Psoas muscle (tissue), 8 donors: ENCODE results near the gene TMPRSS3. TPM values are rescaled to one million over a fixed set of nuclear protein-coding genes. Genes with fewer than 3 reads are reported as not detected.

Source experiments
- ATAC-seq, 4 donors: fragments of 200-7000 bp; cut with Tn5 transposase; one replicate each; pipeline ENCODE4 v1.9.1; 2020; ENCODE audit warnings: moderate library complexity in 3 of 4, mild to moderate bottlenecking in 2 of 4
- DNase-seq, 2 donors: peaks; one replicate each; pipeline ENCODE4 v3.0.0-alpha.2; 2020
- H3K27ac ChIP-seq: fragments of 200-600 bp; one replicate; pipeline ENCODE4 v1.8.0; 2022
- H3K27me3 ChIP-seq, 3 donors: fragments of 200-600 bp in 1 of 3; one replicate each; pipeline versions ENCODE4 v1.6.1 to v1.8.0; 2013 to 2022; ENCODE audit warnings: low read length in 2 of 3, mild to moderate bottlenecking in 2 of 3, moderate library complexity in 1 of 3; ENCODE audit not compliant: insufficient read depth in 3 of 3
- H3K36me3 ChIP-seq, 2 donors: fragments of 200-600 bp in 1 of 2; one replicate each; pipeline versions ENCODE4 v1.6.1 to v1.8.0; 2013 to 2022; ENCODE audit warnings: low read depth in 1 of 2, mild to moderate bottlenecking in 1 of 2, moderate library complexity in 1 of 2; ENCODE audit not compliant: insufficient read depth in 1 of 2
- H3K4me1 ChIP-seq: fragments of 200-600 bp; one replicate; pipeline ENCODE4 v1.8.0; 2022
- H3K4me3 ChIP-seq: fragments of 200-600 bp; one replicate; pipeline ENCODE4 v1.8.0; 2022; ENCODE audit warnings: mild to moderate bottlenecking
- H3K9me3 ChIP-seq: fragments of 200-600 bp; one replicate; pipeline ENCODE4 v1.8.0; 2022
- WGBS, 3 donors: extraction: QIAGEN DNeasy Blood & Tissue Kit; methylation state at CpG; one replicate each; pipeline versions ENCODE4 v1.1.6 to v1.1.7; 2013; 5-methylcytosine and 5-hydroxymethylcytosine counted together
- intact Hi-C, 2 donors: fragments of 100-400 bp; cut with DNase I; formaldehyde crosslinking; loops; one replicate each; pipeline versions ENCODE4 v1.11.0 to v1.14.2; 2022
- polyA plus RNA-seq, 3 donors: library from polyadenylated mRNA; stranded (reverse); fragments of 200-250 nt; gene quantifications; one replicate each; pipeline ENCODE4 v1.2.3, GENCODE V29; 2013
- total RNA-seq, 4 donors: library from RNA; stranded (reverse); fragmentation: NEBNext Ultra II Directional in 2 of 4; extraction: Animal tissue kit (Norgen Biotek cat#: 25700) in 2 of 4; gene quantifications; one replicate each; pipeline versions ENCODE4 v1.2.1 to v1.2.4, GENCODE V29; 2021 to 2023
- TF ChIP-seq, protein P1 (sequence below): fragments of 200-600 bp; IDR thresholded peaks from one replicate; pipeline ENCODE4 v1.8.0; 2022; ENCODE audit warnings: antibody characterized with exemption
- donor health status: healthy with polysubstance abuse.
- donor health status: DM: no; HTN: no; CAD: no; lungs with moderate emphysema.
- donor health status: Bipolar disorder and iron deficiency.
- donor health status: healthy.
- donor health status: DM: yes; HTN: yes; CAD: no.
- donor health status: DM: no; HTN: no; CAD: no.
- donor health status: DM: no; HTN: no; CAD: no.
- donor health status: DM: yes; HTN: yes; CAD: no.

TMPRSS3 gene
- total and polyA plus RNA-seq, 7 donors, result 0.25 TPM; not detected in 6

- Histone ChIP-seq H3K36me3 (no peaks in the 10 kb centered on the region), H3K4me1 (no peaks in the 10 kb centered on the region), H3K9me3 (no peaks in the 10 kb centered on the region), H3K4me3 (no peak overlapping the region), H3K27me3 (peaks cover 0 to 11% (median 5%) of the 10 kb centered on the region in 3 donors), H3K27ac (no peak overlapping the region)
- peak in 1 of 2 donors; percentile 34 for DNase-seq
- TF ChIP-seq, protein P1, sequence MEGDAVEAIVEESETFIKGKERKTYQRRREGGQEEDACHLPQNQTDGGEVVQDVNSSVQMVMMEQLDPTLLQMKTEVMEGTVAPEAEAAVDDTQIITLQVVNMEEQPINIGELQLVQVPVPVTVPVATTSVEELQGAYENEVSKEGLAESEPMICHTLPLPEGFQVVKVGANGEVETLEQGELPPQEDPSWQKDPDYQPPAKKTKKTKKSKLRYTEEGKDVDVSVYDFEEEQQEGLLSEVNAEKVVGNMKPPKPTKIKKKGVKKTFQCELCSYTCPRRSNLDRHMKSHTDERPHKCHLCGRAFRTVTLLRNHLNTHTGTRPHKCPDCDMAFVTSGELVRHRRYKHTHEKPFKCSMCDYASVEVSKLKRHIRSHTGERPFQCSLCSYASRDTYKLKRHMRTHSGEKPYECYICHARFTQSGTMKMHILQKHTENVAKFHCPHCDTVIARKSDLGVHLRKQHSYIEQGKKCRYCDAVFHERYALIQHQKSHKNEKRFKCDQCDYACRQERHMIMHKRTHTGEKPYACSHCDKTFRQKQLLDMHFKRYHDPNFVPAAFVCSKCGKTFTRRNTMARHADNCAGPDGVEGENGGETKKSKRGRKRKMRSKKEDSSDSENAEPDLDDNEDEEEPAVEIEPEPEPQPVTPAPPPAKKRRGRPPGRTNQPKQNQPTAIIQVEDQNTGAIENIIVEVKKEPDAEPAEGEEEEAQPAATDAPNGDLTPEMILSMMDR, result no peak
- 79 to 84% (median 79%) methylated on average over 6 of the region's 6 CpGs for WGBS, 3 donors
- intact Hi-C loops, result loop anchor here in 1 of 2 donors (10.0 kb wide), 1 partner anchor 239 kb away; no protein-coding TSS in a partner anchor
- no peak for ATAC-seq
These were observed 12.5 kb downstream of the TMPRSS3 start for GRCh38 chr21:42383331-42383730.

DNA sequence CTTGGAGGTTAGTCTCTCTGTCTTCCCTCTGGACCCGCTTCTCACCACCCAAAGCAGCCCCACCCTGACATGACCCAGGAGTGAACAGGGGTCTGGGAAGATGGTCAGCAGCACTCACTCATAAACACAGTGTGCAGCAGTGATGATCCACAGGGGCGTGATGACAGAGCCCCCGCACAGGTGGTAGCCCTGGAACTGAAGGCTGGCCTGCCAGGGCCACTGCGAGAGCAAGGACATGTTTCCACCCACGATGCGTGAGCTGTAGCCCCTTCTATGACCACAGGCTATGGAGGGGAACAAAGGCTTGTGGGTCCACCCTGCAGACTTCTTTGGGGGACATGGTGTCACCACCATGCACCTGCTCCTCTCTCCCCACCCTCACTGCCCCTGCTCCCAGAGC, 12.9 kb downstream of the TMPRSS3 start:
- Histone ChIP-seq H3K4me3 (no peak overlapping the region), H3K36me3 (no peaks in the 10 kb centered on the region), H3K4me1 (no peaks in the 10 kb centered on the region), H3K27ac (no peak overlapping the region), H3K9me3 (no peaks in the 10 kb centered on the region), H3K27me3 (peaks cover 0 to 8% (median 5%) of the 10 kb centered on the region in 3 donors)
- DNase-seq, result no peak
- TF ChIP-seq, protein P1, result no peak
- intact Hi-C loops, result loop anchor here in 1 of 2 donors (10.0 kb wide), 1 partner anchor 238 kb away; no protein-coding TSS in a partner anchor
- no peak for ATAC-seq
- 88 to 91% (median 88%) methylated on average over 6 of the region's 6 CpGs for WGBS, 3 donors

DNA sequence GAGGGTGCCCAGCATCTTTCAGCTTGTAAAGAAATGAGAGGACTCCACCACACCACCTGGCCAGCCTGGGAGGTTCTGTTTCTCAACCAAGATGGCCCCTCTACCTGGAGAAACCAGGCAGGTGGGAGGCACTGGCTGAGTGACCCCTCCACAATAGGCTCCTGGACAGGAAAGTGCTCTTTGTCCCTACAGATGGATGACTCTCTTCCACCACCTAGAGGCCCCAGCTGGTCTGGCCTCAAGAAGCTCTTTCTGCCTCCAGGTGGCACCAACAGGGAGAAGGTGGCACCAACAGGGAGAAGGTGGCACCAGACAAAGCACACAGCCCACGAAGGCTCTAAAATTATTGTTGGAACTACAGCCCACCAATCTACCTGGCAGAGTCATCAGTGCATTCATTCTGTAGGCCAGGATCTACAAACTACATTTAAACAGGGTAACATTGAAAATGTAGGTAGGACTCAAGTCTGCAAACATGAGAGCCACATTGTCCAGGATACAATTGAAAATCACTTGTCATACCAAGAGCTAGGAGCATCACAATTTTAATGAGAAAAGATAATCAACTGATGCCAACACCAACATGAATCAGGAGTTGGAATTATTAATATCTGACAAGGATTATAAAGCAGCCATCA, 14.4 kb downstream of the TMPRSS3 start:
- no peak for ATAC-seq

DNA sequence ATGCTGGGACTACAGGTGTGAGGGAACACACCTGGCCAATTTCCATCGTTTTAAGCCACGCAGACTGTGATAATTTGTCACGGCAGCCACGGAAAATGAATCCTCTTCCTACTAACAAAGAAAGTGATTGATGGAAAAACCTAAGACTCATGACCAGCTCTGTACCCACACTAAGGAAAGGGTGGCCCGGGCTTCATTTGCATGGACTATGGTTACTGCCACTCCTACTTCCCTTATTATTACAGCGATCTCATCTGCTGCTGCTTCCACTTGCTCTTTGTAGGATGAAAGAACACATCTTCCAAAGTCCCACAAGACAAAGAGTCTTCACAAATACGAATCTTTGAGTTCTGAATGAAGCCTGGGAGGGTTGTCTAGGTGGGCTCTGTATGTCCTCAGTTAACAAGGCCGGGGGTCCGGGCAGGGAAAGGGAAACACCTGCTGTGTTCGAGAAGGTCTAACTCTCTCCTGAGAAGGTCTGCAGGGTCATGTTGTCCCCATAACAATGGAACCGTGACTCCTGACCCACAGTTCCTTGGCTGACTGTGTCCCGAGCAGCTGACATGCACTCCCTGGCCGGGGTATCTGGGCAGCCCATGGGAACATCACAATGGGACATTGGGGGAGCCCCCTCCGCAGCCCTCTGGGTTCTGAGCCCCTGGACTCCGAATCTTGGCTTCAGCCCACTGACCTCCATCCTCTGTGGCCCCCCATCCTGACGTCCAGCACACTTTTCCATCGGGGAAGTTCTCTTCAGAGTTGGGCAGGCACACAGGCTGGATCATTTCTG, 16.2 kb downstream of the TMPRSS3 start:
- 61 to 68% (median 66%) methylated on average over 17 of the region's 17 CpGs for WGBS, 3 donors
- TF ChIP-seq, protein P1, result no peak
- intact Hi-C loops, result loop anchor here in 1 of 2 donors (10.0 kb wide), 1 partner anchor 235 kb away; no protein-coding TSS in a partner anchor
- ATAC-seq, result no peak
- H3K27me3 ChIP-seq, result peaks cover 0 to 25% (median 9%) of the 10 kb centered on the region in 3 donors
- no peak overlapping the region for H3K27ac ChIP-seq
- no peaks in the 10 kb centered on the region for H3K4me1 ChIP-seq
- no peaks in the 10 kb centered on the region for H3K9me3 ChIP-seq
- no peak overlapping the region for H3K4me3 ChIP-seq
- no peak for DNase-seq
- H3K36me3 ChIP-seq, result no peaks in the 10 kb centered on the region

More for the DNA sequence above, 14.4 kb downstream of the TMPRSS3 start:
- Histone ChIP-seq H3K9me3 (no peaks in the 10 kb centered on the region), H3K4me3 (no peak overlapping the region), H3K27ac (no peak overlapping the region), H3K27me3 (peaks cover 0 to 10% (median 5%) of the 10 kb centered on the region in 3 donors), H3K4me1 (no peaks in the 10 kb centered on the region), H3K36me3 (no peaks in the 10 kb centered on the region)
- intact Hi-C loops, result loop anchor here in 1 of 2 donors (10.0 kb wide), 1 partner anchor 237 kb away; no protein-coding TSS in a partner anchor
- DNase-seq, result no peak
- TF ChIP-seq, protein P1, result peak; percentile 37
- WGBS, 3 donors, result 44 to 60% (median 55%) methylated on average over 1 of the region's 1 CpG
